H1 (cell line): ENCODE measurements around the gene COL4A3. TPM values are rescaled to one million over a fixed set of nuclear protein-coding genes. Genes with fewer than 3 reads are reported as not detected.

Source experiments
- CTCF ChIA-PET: fragments of 300-600 bp; sonication (Branson Sonifier 250); formaldehyde crosslinking; loops from one replicate; lab custom pipeline; 2021; ENCODE audit not compliant: partially characterized antibody; lab: Charles Lee
- POLR2A ChIA-PET: fragments of 300-600 bp; sonication (Branson Sonifier 250); formaldehyde crosslinking; loops from one replicate; lab custom pipeline; 2021; ENCODE audit warnings: inconsistent platforms; ENCODE audit not compliant: partially characterized antibody; lab: Charles Lee
- DNase-seq, 2 experiments: peaks; one replicate each; pipeline versions ENCODE4 v3.0.0 to v3.0.0-alpha.2; 2010 to 2022; ENCODE audit warnings: low spot score in 2 of 2, low read depth in 1 of 2, mixed read lengths in 1 of 2
- FAIRE-seq: peaks from 2 replicates; lab custom pipeline; 2011; peaks lifted over from hg19 to GRCh38; lab: Jason Lieb, UNC
- H2AFZ ChIP-seq: 2 replicates; pipeline ENCODE4 v1.8.1; 2012; ENCODE audit warnings: low read length, inconsistent platforms
- H2AK5ac ChIP-seq: 2 replicates; pipeline ENCODE4 v1.6.1; 2013; ENCODE audit warnings: low read depth, low read length
- H2BK120ac ChIP-seq: replicated peaks from 2 replicates; pipeline ENCODE3; 2013; ENCODE audit warnings: low read depth, low read length, inconsistent platforms
- H2BK12ac ChIP-seq: 2 replicates; pipeline ENCODE4 v1.6.1; 2013; ENCODE audit warnings: low read depth, low read length
- H2BK15ac ChIP-seq: 2 replicates; pipeline ENCODE4 v1.6.1; 2013; ENCODE audit warnings: low read length
- H2BK20ac ChIP-seq: 2 replicates; pipeline ENCODE4 v1.6.1; 2013; ENCODE audit warnings: low read length
- H2BK5ac ChIP-seq: 2 replicates; pipeline ENCODE4 v1.6.1; 2013; ENCODE audit warnings: low read depth, low read length
- H3K14ac ChIP-seq: 2 replicates; pipeline ENCODE4 v1.6.1; 2013; ENCODE audit warnings: inconsistent platforms; ENCODE audit not compliant: insufficient read length
- H3K18ac ChIP-seq: 2 replicates; pipeline ENCODE4 v1.6.1; 2013; ENCODE audit warnings: low read length; ENCODE audit errors: extremely low read depth
- H3K23ac ChIP-seq: 2 replicates; pipeline ENCODE4 v1.6.1; 2013; ENCODE audit warnings: inconsistent platforms; ENCODE audit not compliant: insufficient read length
- H3K23me2 ChIP-seq: 2 replicates; pipeline ENCODE4 v1.6.1; 2013; ENCODE audit warnings: low read depth, low read length
- H3K27ac ChIP-seq: 2 replicates; pipeline ENCODE4 v1.6.1; 2011; ENCODE audit warnings: low read depth, low read length, inconsistent platforms
- H3K27me3 ChIP-seq, 4 experiments: replicated peaks in 1 of 4; 1 replicate in 1 of 4; 2 replicates in 3 of 4; pipeline versions ENCODE4 v1.6.1 to v1.8.1; 2011 to 2013; ENCODE audit warnings: low read length in 3 of 4, mild to moderate bottlenecking in 3 of 4, inconsistent platforms in 2 of 4, mixed read lengths in 2 of 4, moderate library complexity in 1 of 4; ENCODE audit not compliant: control insufficient read depth in 3 of 4, insufficient read depth in 3 of 4; ENCODE audit errors: extremely low read depth in 1 of 4
- H3K36me3 ChIP-seq, 4 experiments: 2 replicates each; pipeline versions ENCODE4 v1.6.1 to v1.8.1; 2011 to 2013; ENCODE audit warnings: mild to moderate bottlenecking in 4 of 4, low read length in 3 of 4, moderate library complexity in 2 of 4, control low read depth in 1 of 4, inconsistent platforms in 1 of 4; ENCODE audit not compliant: insufficient read depth in 4 of 4, control insufficient read depth in 2 of 4
- H3K4ac ChIP-seq: replicated peaks from 2 replicates; pipeline ENCODE3; 2013; ENCODE audit warnings: low read length, low read depth, mixed read lengths, inconsistent platforms; ENCODE audit not compliant: insufficient read length
- H3K4me1 ChIP-seq, 4 experiments: replicated peaks in 1 of 4; 1 replicate in 1 of 4; 2 replicates in 3 of 4; pipeline versions ENCODE4 v1.6.1 to v1.8.1; 2011 to 2013; ENCODE audit warnings: low read length in 3 of 4, inconsistent platforms in 2 of 4, mixed read lengths in 1 of 4; ENCODE audit not compliant: insufficient read depth in 4 of 4, control insufficient read depth in 3 of 4
- H3K4me2 ChIP-seq, 2 experiments: 2 replicates each; pipeline versions ENCODE4 v1.6.1 to v1.8.1; 2011 to 2013; ENCODE audit warnings: low read depth in 2 of 2, low read length in 2 of 2, control low read depth in 1 of 2, inconsistent platforms in 1 of 2, mild to moderate bottlenecking in 1 of 2; ENCODE audit not compliant: insufficient read depth in 1 of 2
- H3K4me3 ChIP-seq, 4 experiments: fragments of 200-600, 300-600 bp in 1 of 4; sonication (generic), shearing (Covaris generic), sonication (Bioruptor Twin) in 1 of 4; 2 replicates each; pipeline versions ENCODE4 v1.5.1 to v1.8.1; 2011 to 2016; ENCODE audit warnings: low read length in 4 of 4, low read depth in 3 of 4, control low read depth in 2 of 4, inconsistent platforms in 2 of 4, mild to moderate bottlenecking in 2 of 4, mixed read lengths in 1 of 4, moderate library complexity in 1 of 4; ENCODE audit not compliant: insufficient read depth in 2 of 4; ENCODE audit errors: extremely low read depth in 1 of 4
- H3K56ac ChIP-seq: replicated peaks from 2 replicates; pipeline ENCODE3; 2013; ENCODE audit warnings: low read depth, mild to moderate bottlenecking, mixed read lengths, low read length, inconsistent platforms; ENCODE audit not compliant: insufficient read length
- H3K79me1 ChIP-seq: 2 replicates; pipeline ENCODE4 v1.6.1; 2013; ENCODE audit warnings: low read depth, low read length, control low read depth
- H3K79me2 ChIP-seq, 2 experiments: 2 replicates each; pipeline versions ENCODE4 v1.6.1 to v1.8.1; 2012 to 2013; ENCODE audit warnings: low read length in 2 of 2, mild to moderate bottlenecking in 2 of 2, inconsistent platforms in 1 of 2; ENCODE audit not compliant: insufficient read depth in 2 of 2, control insufficient read depth in 1 of 2
- H3K9ac ChIP-seq, 4 experiments: replicated peaks in 1 of 4; 1 replicate in 1 of 4; 2 replicates in 3 of 4; pipeline versions ENCODE4 v1.6.1 to v1.8.1; 2011 to 2013; ENCODE audit warnings: low read depth in 3 of 4, low read length in 3 of 4, control low read depth in 2 of 4, mild to moderate bottlenecking in 2 of 4, moderate library complexity in 2 of 4, inconsistent platforms in 1 of 4; ENCODE audit errors: extremely low read depth in 1 of 4
- H3K9me3 ChIP-seq, 2 experiments: 2 replicates each; pipeline versions ENCODE4 v1.6.1 to v1.8.1; 2012 to 2013; ENCODE audit warnings: mild to moderate bottlenecking in 2 of 2, moderate library complexity in 2 of 2, control low read depth in 1 of 2, inconsistent platforms in 1 of 2, low read depth in 1 of 2, low read length in 1 of 2, mixed read lengths in 1 of 2; ENCODE audit not compliant: insufficient read depth in 2 of 2
- H4K20me1 ChIP-seq, 2 experiments: replicated peaks in 1 of 2; 2 replicates each; pipeline versions ENCODE3 to v1.8.1; 2011 to 2013; ENCODE audit warnings: inconsistent platforms in 2 of 2, low read length in 2 of 2, mild to moderate bottlenecking in 1 of 2; ENCODE audit not compliant: insufficient read depth in 2 of 2, control insufficient read depth in 1 of 2
- H4K5ac ChIP-seq: 2 replicates; pipeline ENCODE4 v1.6.1; 2013; ENCODE audit warnings: low read length, low read depth, mixed read lengths, inconsistent platforms; ENCODE audit not compliant: insufficient read length
- H4K8ac ChIP-seq: 2 replicates; pipeline ENCODE4 v1.8.0; 2013; ENCODE audit warnings: mild to moderate bottlenecking, moderate library complexity, low read length, inconsistent platforms; ENCODE audit not compliant: insufficient read depth; ENCODE audit errors: extremely low read depth
- H4K91ac ChIP-seq: replicated peaks from 2 replicates; pipeline ENCODE3; 2013; ENCODE audit warnings: low read length, mixed read lengths, inconsistent platforms; ENCODE audit not compliant: insufficient read length
- CHD1 ChIP-seq: IDR thresholded peaks from 2 replicates; pipeline ENCODE4 v1.6.1; 2012; ENCODE audit warnings: low read depth, low read length, improper control_type of control experiment
- CTCF ChIP-seq, 3 experiments: IDR thresholded peaks; 1 replicate in 2 of 3; 2 replicates in 1 of 3; pipeline versions ENCODE4 v1.5.1 to v1.6.1; 2011; ENCODE audit warnings: low read length in 3 of 3, mild to moderate bottlenecking in 3 of 3, inconsistent platforms in 2 of 3, low read depth in 1 of 3, moderate library complexity in 1 of 3; ENCODE audit not compliant: insufficient read depth in 1 of 3; ENCODE audit errors: control extremely low read depth in 1 of 3
- E2F6 ChIP-seq: IDR thresholded peaks from 2 replicates; pipeline ENCODE4 v1.6.1; 2012; ENCODE audit warnings: inconsistent platforms
- EP300 ChIP-seq, 2 experiments: IDR thresholded peaks; 1 replicate in 1 of 2; 2 replicates in 1 of 2; pipeline ENCODE4 v1.6.1; 2011 to 2012; ENCODE audit warnings: low read depth in 2 of 2, low read length in 2 of 2, mild to moderate bottlenecking in 2 of 2, borderline replicate concordance in 1 of 2, inconsistent platforms in 1 of 2, moderate library complexity in 1 of 2
- HDAC6 ChIP-seq: IDR thresholded peaks from one replicate; pipeline ENCODE4 v1.7.1; 2012; ENCODE audit warnings: low read depth, mild to moderate bottlenecking, inconsistent platforms, low read length, moderate library complexity
- JUND ChIP-seq: IDR thresholded peaks from 2 replicates; pipeline ENCODE4 v1.6.1; 2011; ENCODE audit warnings: mild to moderate bottlenecking, improper control_type of control experiment, low read length
- MAFK ChIP-seq: IDR thresholded peaks from 2 replicates; pipeline ENCODE4 v1.6.1; 2012; ENCODE audit warnings: low read depth, mild to moderate bottlenecking, improper control_type of control experiment, low read length
- SP2 ChIP-seq: IDR thresholded peaks from 2 replicates; pipeline ENCODE4 v1.6.1; 2012; ENCODE audit warnings: mild to moderate bottlenecking, low read length, inconsistent platforms
- SP4 ChIP-seq: IDR thresholded peaks from 2 replicates; pipeline ENCODE4 v1.6.1; 2012; ENCODE audit warnings: low read length, inconsistent platforms
- ZNF274 ChIP-seq: IDR thresholded peaks from 2 replicates; pipeline ENCODE4 v1.7.0; 2012; ENCODE audit warnings: low read length, borderline replicate concordance; ENCODE audit errors: extremely low read depth
- WGBS, 2 experiments: shearing (Covaris generic) in 1 of 2; methylation state at CpG; one replicate each; pipeline versions ENCODE4 v1.1.6 to v1.1.7; 2013 to 2015; ENCODE audit warnings: low lambda C conversion rate in 2 of 2, mixed read lengths in 2 of 2, inconsistent platforms in 1 of 2, low coverage in 1 of 2, missing lambda C conversion rate in 1 of 2; ENCODE audit not compliant: insufficient replicate concordance in 2 of 2, insufficient coverage in 1 of 2, insufficient read length in 1 of 2; ENCODE audit errors: extremely low coverage in 1 of 2, missing lambda C conversion rate in 1 of 2; 5-methylcytosine and 5-hydroxymethylcytosine counted together
- polyA plus RNA-seq, 7 experiments: library from polyadenylated mRNA; depleted of rRNA in 3 of 7; stranded (reverse) in 5 of 7; unstranded in 2 of 7; fragments of >200 nt in 5 of 7; fragments of 200-250 nt in 2 of 7; gene quantifications; 1 replicate in 5 of 7; 2 replicates in 1 of 7; 4 replicates in 1 of 7; pipeline versions ENCODE4 v1.2.1 to v1.2.3, GENCODE V29; 2011 to 2013; ENCODE audit warnings: missing spikeins in 2 of 7, mixed read lengths in 2 of 7
- total RNA-seq: library from RNA; stranded (reverse); fragmentation: NEBNext Ultra II Directional; extraction: Animal tissue kit (Norgen Biotek cat#: 25700); gene quantifications from 2 replicates; pipeline ENCODE4 v1.2.1, GENCODE V29; 2021

Gene COL4A3
- total and polyA plus RNA-seq, 2 of the 8 experiments (the other 6 are each of a cell fraction or from before 2014, with no cell fraction given): 0.12 to 0.17 TPM

GRCh38 chr2:227183657-227184367 lies 19.4 kb downstream of the COL4A3 start:
- no peak overlapping the region for H3K9ac ChIP-seq
- H2BK15ac ChIP-seq: no peak overlapping the region
- H2AK5ac ChIP-seq: no peak overlapping the region
- no peak overlapping the region for H4K8ac ChIP-seq
- CTCF ChIA-PET: no interaction called here
- H3K36me3 ChIP-seq: no peaks in the 10 kb centered on the region
- no peaks in the 10 kb centered on the region for H3K79me1 ChIP-seq
- no peak overlapping the region for H3K14ac ChIP-seq
- no peak for DNase-seq
- no peak overlapping the region for H2AFZ ChIP-seq
- no peak overlapping the region for H4K91ac ChIP-seq
- POLR2A ChIA-PET: no interaction called here
- H3K27ac ChIP-seq: no peak overlapping the region
- no peaks in the 10 kb centered on the region for H3K79me2 ChIP-seq
- H3K4me1 ChIP-seq: peaks cover 2 to 10% (median 4%) of the 10 kb centered on the region in 4 experiments; a peak in 6 of 7 replicates
- no peak overlapping the region for H2BK20ac ChIP-seq
- no peak overlapping the region for H3K18ac ChIP-seq
- no peak overlapping the region for H3K4me2 ChIP-seq
- H3K9me3 ChIP-seq: no peaks in the 10 kb centered on the region
- no peak overlapping the region for H2BK12ac ChIP-seq
- no peaks in the 10 kb centered on the region for H4K20me1 ChIP-seq
- H3K23ac ChIP-seq: no peak overlapping the region
- no peaks in the 10 kb centered on the region; a peak in 1 of 7 replicates for H3K27me3 ChIP-seq
- H3K4ac ChIP-seq: no peak overlapping the region
- H2BK5ac ChIP-seq: no peak overlapping the region
- H2BK120ac ChIP-seq: no peak overlapping the region
- FAIRE-seq: no peak
- WGBS, 2 experiments: 94% methylated on average over 2 of the region's 2 CpGs; no CpG with 5 or more reads in 1 of the 2 experiments
- no peak overlapping the region for H3K56ac ChIP-seq
- no peaks in the 10 kb centered on the region for H3K23me2 ChIP-seq
- H3K4me3 ChIP-seq: no peak overlapping the region
- no peak overlapping the region for H4K5ac ChIP-seq
- TF ChIP-seq SP2 (no peak), CTCF (IDR thresholded peaks at IDR 0.05; ENCODE audit: control extremely low read depth in 1 of 3, insufficient read depth in 1 of 3, low read depth in 1 of 3, low read length in 3 of 3) (no peak), EP300 (IDR thresholded peaks at IDR 0.05; ENCODE audit: borderline replicate concordance in 1 of 2, low read depth in 2 of 2, low read length in 2 of 2) (no peak), E2F6 (no peak), SP4 (no peak), MAFK (no peak), CHD1 (no peak), HDAC6 (no peak), ZNF274 (no peak), JUND (no peak)
